ENCODE data around the gene SEMA6B.
"Not testable (repeated sequence)": the region's sequence is repeated elsewhere in the genome, so short reads cannot be mapped to it uniquely, and the experiment has no call there.

The SEMA6B gene

GRCh38 chr19:4550018-4550417, 9.5 kb downstream of the SEMA6B start:
- no peak for DNase-seq (ENCODE audit: low read depth, low spot score)

- DNase-seq (ENCODE audit: low read depth, low spot score) = no peak
Measured at GRCh38 chr19:4548238-4548584, 11.3 kb downstream of the SEMA6B start.

- DNase-seq (ENCODE audit: low read depth, low spot score) = no peak
Measured at GRCh38 chr19:4547303-4548237, 11.9 kb downstream of the SEMA6B start.

GRCh38 chr19:4543842-4544647, 15.4 kb downstream of the SEMA6B start:
- DNase-seq (ENCODE audit: low read depth, low spot score) = no peak

- no peak for DNase-seq (ENCODE audit: low read depth, low spot score)
Measured at GRCh38 chr19:4542896-4543841, 16.3 kb downstream of the SEMA6B start.

GRCh38 chr19:4541806-4542145, 17.7 kb downstream of the SEMA6B start:
- not testable (repeated sequence) for DNase-seq (ENCODE audit: low read depth, low spot score)

- DNase-seq (ENCODE audit: low read depth, low spot score) = no peak
Measured at GRCh38 chr19:4541114-4541805, 18.2 kb downstream of the SEMA6B start.

GRCh38 chr19:4539693-4540581, 19.5 kb downstream of the SEMA6B start, which contains the start of gene LRG1:
Gene LRG1, minus strand, starts transcription at chr19:4540036. Its CDS starts 23 bp downstream, at chr19:4540013.
- no peak for DNase-seq (ENCODE audit: low read depth, low spot score)

- DNase-seq (ENCODE audit: low read depth, low spot score) = no peak
Measured at GRCh38 chr19:4539169-4539692, 20.3 kb downstream of the SEMA6B start.

GRCh38 chr19:4538601-4538954, 20.9 kb downstream of the SEMA6B start:
- no peak for DNase-seq (ENCODE audit: low read depth, low spot score)

GRCh38 chr19:4537953-4538600, 21.4 kb downstream of the SEMA6B start:
- no peak for DNase-seq (ENCODE audit: low read depth, low spot score)

- DNase-seq (ENCODE audit: low read depth, low spot score) = no peak
Measured at GRCh38 chr19:4536798-4537197, 22.7 kb downstream of the SEMA6B start.

- DNase-seq (ENCODE audit: low read depth, low spot score) = no peak
Measured at GRCh38 chr19:4534836-4535658, 24.4 kb downstream of the SEMA6B start, which contains the start of gene PLIN5. Gene PLIN5, minus strand, starts transcription at chr19:4535224. Its CDS starts 1,150 bp downstream, at chr19:4534074.

- DNase-seq (ENCODE audit: low read depth, low spot score) = no peak
Measured at GRCh38 chr19:4533835-4534424, 25.6 kb downstream of the SEMA6B start.

GRCh38 chr19:4533334-4533733, 26.1 kb downstream of the SEMA6B start:
- DNase-seq (ENCODE audit: low read depth, low spot score) = no peak

- DNase-seq (ENCODE audit: low read depth, low spot score) = no peak
Measured at GRCh38 chr19:4531562-4532165, 27.8 kb downstream of the SEMA6B start.

- no peak for DNase-seq (ENCODE audit: low read depth, low spot score)
Measured at GRCh38 chr19:4529924-4530522, 29.5 kb downstream of the SEMA6B start.

Data from activated CD4-positive, CD25-positive, alpha-beta regulatory T cell treated with anti-CD3 and anti-CD28 coated beads, Interleukin-2, amount 50 U/mL, for 16 hours (primary cell).